ENCODE data around the gene CYB5D1. TPM values are rescaled to one million over a fixed set of nuclear protein-coding genes. Genes with fewer than 3 reads are reported as not detected.
A peak's percentile ranks its signal among the peaks of the same experiment; 100 is the strongest.
"Not testable (repeated sequence)": the region's sequence is repeated elsewhere in the genome, so short reads cannot be mapped to it uniquely, and the experiment has no call there.

The CYB5D1 gene
- total and polyA plus RNA-seq, 7 experiments from 2014 or later, result 7.5 to 14.2 (median 9.0) TPM

DNA sequence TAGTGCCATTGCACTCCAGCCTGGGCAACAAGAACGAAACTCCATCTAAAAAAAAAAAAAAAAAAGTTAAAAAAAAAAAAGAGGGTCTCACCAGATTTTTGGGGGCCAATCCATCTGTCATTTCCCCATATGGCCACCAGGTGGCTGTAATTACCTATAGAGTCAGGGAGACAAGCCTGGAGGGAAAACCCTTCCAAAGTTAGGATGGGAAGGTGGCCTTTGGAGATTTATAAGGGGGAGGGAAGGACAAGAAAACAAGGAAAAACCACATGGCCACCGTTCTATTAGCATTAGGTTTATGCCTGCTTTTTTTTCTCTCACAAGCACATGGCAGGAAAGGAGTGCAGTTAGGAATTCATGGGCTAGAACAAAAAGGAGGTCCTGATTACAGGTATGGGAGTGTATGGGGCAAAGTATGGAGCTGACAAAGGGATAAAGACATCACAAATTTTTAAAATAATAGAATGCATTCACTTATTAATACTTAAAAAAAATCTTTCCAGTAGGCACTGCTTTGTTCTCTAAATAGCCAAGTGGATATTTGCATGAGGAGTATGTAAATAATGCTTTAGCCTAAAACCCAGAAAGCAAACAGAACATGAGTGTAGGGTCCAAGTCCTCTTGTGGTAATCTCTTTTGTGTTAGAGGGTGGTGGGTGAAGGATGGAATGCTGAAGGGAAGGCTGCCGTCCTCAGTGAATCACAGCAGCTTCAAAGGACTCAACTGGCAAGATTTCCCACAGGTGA lies 5.1 kb downstream of the CYB5D1 start:
- Mint-ChIP-seq H3K4me3 (no peak overlapping the region), H3K27me3 (no peaks in the 10 kb centered on the region)
- POLR2A ChIA-PET, result interaction anchor here (0.6 to 1.9 kb wide), 8 partner anchors 13 to 126 kb away, joined by 3 to 11 read pairs (median 4); partner anchors contain the start of genes CNTROB, RNF227 and TRAPPC1

GRCh38 chr17:7864384-7864783 lies 6.6 kb downstream of the CYB5D1 start:
- H3K36me3 ChIP-seq (ENCODE audit: control insufficient read depth in 2 of 3, insufficient read depth in 3 of 3, low read length in 3 of 3); H3K9me3 ChIP-seq (ENCODE audit: control insufficient read depth in 2 of 3, low read length in 3 of 3); H3K4me3 ChIP-seq (ENCODE audit: low read length); ATAC-seq; H3K4me3 Mint-ChIP-seq; H3K9me3 Mint-ChIP-seq; DNase-seq; H3K27ac Mint-ChIP-seq; H3K27me3 ChIP-seq (ENCODE audit: control insufficient read depth in 2 of 2, insufficient read depth in 2 of 2, low read length in 2 of 2); H3K27ac ChIP-seq (ENCODE audit: low read depth, low read length); H3K27me3 Mint-ChIP-seq: not testable (repeated sequence)
- H3K4me1 Mint-ChIP-seq, result peaks cover 28 to 45% (median 38%) of the 10 kb centered on the region in 7 donors
- intact Hi-C loops (cut with micrococcal nuclease), result loop anchor here (5.0 kb wide), 2 partner anchors 178 to 193 kb away; no protein-coding TSS in a partner anchor
- peaks cover 16 to 23% of the 10 kb centered on the region in 2 donors for H3K4me1 ChIP-seq (ENCODE audit: control insufficient read depth in 2 of 2, insufficient read depth in 2 of 2, low read length in 2 of 2)
- ChIA-PET POLR2A (interaction anchor here (1.3 to 1.9 kb wide), 5 partner anchors 18 to 124 kb away, joined by 3 to 5 read pairs (median 3); no protein-coding TSS in a partner anchor), CTCF (interaction anchor here (0.9 to 9.1 kb wide), 13 partner anchors 9 to 123 kb away, joined by 3 to 133 read pairs (median 5); no protein-coding TSS in a partner anchor)
- peaks cover 0 to 20% (median 3%) of the 10 kb centered on the region in 5 donors for H3K36me3 Mint-ChIP-seq

More for the DNA sequence above, 5.1 kb downstream of the CYB5D1 start:
- CTCF ChIA-PET, result interaction anchor here (0.6 to 9.1 kb wide), 26 partner anchors 9 to 130 kb away, joined by 3 to 133 read pairs (median 4); partner anchors contain the start of gene CHD3
- Histone ChIP-seq H3K27me3 (ENCODE audit: control insufficient read depth in 2 of 2, insufficient read depth in 2 of 2, low read length in 2 of 2) (no peaks in the 10 kb centered on the region), H3K4me1 (ENCODE audit: control insufficient read depth in 2 of 2, insufficient read depth in 2 of 2, low read length in 2 of 2) (peaks cover 17 to 19% of the 10 kb centered on the region in 2 donors), H3K27ac (ENCODE audit: low read depth, low read length) (no peak overlapping the region), H3K9me3 (ENCODE audit: control insufficient read depth in 2 of 3, low read length in 3 of 3) (no peaks in the 10 kb centered on the region), H3K4me3 (ENCODE audit: low read length) (no peak overlapping the region), H3K36me3 (ENCODE audit: control insufficient read depth in 2 of 3, insufficient read depth in 3 of 3, low read length in 3 of 3) (no peaks in the 10 kb centered on the region)
- Mint-ChIP-seq H3K9me3 (no peaks in the 10 kb centered on the region), H3K4me1 (peaks cover 16 to 32% (median 27%) of the 10 kb centered on the region in 7 donors), H3K36me3 (peaks cover 0 to 18% (median 3%) of the 10 kb centered on the region in 5 donors), H3K27ac (peak overlapping the region in 1 of 9 donors; percentile 60)
- ATAC-seq (no peak), DNase-seq (peak in 3 of 9 donors; percentile 48 to 53 (median 49))
- intact Hi-C loops (cut with micrococcal nuclease), result loop anchor here (1.0 to 5.0 kb wide), 8 partner anchors 24 to 194 kb away; no protein-coding TSS in a partner anchor

DNA sequence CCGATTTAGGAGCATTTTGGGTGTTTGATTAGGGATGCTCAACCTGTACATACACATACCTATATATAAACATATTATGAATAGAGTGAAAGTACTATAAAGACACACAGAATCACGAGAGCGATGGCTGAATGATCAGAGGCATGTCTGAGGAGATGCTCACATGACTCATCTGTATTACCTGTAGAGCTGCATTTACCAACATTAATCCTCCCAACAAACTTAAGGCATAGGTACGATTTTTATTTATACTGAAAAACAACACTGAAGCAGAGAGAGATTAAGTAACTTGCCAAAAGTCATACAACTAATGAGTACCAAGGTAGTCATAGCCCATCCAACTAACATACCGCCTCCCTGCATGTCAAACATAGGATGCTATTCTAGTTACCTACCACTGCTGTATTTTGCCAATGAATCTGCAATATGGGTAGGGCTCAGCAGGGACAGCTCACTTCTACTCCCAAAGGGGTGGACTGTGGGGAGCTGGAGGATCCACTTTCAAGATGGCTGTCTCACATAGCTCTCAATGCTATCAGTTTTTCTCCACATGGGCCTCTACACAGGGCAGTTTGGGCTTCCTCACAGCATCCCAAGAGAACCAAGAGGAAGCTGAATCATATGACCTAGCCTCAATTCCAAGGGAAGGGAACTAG lies 7.3 kb downstream of the CYB5D1 start:
- ATAC-seq, result no peak

GRCh38 chr17:7867881-7868329 lies 10.1 kb downstream of the CYB5D1 start:
- peak; percentile 79 for ATAC-seq
- peaks cover 16 to 20% of the 10 kb centered on the region in 2 donors for H3K4me1 ChIP-seq (ENCODE audit: control insufficient read depth in 2 of 2, insufficient read depth in 2 of 2, low read length in 2 of 2)
- H3K9me3 Mint-ChIP-seq, result no peaks in the 10 kb centered on the region
- H3K9me3 ChIP-seq (ENCODE audit: control insufficient read depth in 2 of 3, low read length in 3 of 3), result no peaks in the 10 kb centered on the region
- peak overlapping the region; percentile 2 for H3K4me3 ChIP-seq (ENCODE audit: low read length)
- CTCF ChIA-PET, result interaction anchor here (1.0 to 3.1 kb wide), 3 partner anchors 33 to 122 kb away, joined by 4 to 19 read pairs (median 4); no protein-coding TSS in a partner anchor
- peak overlapping the region; percentile 49 for H3K27ac ChIP-seq (ENCODE audit: low read depth, low read length)
- H3K36me3 Mint-ChIP-seq, result peaks cover 3 to 20% (median 12%) of the 10 kb centered on the region in 5 donors
- no peak for DNase-seq
- no peaks in the 10 kb centered on the region for H3K36me3 ChIP-seq (ENCODE audit: control insufficient read depth in 2 of 3, insufficient read depth in 3 of 3, low read length in 3 of 3)
- H3K27me3 ChIP-seq (ENCODE audit: control insufficient read depth in 2 of 2, insufficient read depth in 2 of 2, low read length in 2 of 2), result no peaks in the 10 kb centered on the region
- no peaks in the 10 kb centered on the region for H3K27me3 Mint-ChIP-seq
- peak overlapping the region; percentile 53 to 92 (median 87) for H3K27ac Mint-ChIP-seq
- intact Hi-C loops (cut with micrococcal nuclease), result no loop called here
- POLR2A ChIA-PET, result interaction anchor here (0.8 to 2.8 kb wide), 5 partner anchors 9 to 48 kb away, joined by 3 to 12 read pairs (median 10); partner anchors contain the start of gene RNF227
- H3K4me1 Mint-ChIP-seq, result peaks cover 23 to 46% (median 43%) of the 10 kb centered on the region in 7 donors
- H3K4me3 Mint-ChIP-seq, result peak overlapping the region; percentile 46 to 83 (median 70)

More for the DNA sequence above, 7.3 kb downstream of the CYB5D1 start:
- H3K27me3 Mint-ChIP-seq, result no peaks in the 10 kb centered on the region
- intact Hi-C loops (cut with micrococcal nuclease), result loop anchor here (5.0 kb wide), 2 partner anchors 177 to 192 kb away; no protein-coding TSS in a partner anchor
- peaks cover 16 to 23% of the 10 kb centered on the region in 2 donors for H3K4me1 ChIP-seq (ENCODE audit: control insufficient read depth in 2 of 2, insufficient read depth in 2 of 2, low read length in 2 of 2)
- H3K27ac ChIP-seq (ENCODE audit: low read depth, low read length), result no peak overlapping the region
- DNase-seq, result no peak
- no peaks in the 10 kb centered on the region for H3K9me3 ChIP-seq (ENCODE audit: control insufficient read depth in 2 of 3, low read length in 3 of 3)
- no peaks in the 10 kb centered on the region for H3K9me3 Mint-ChIP-seq
- no peak overlapping the region for H3K4me3 Mint-ChIP-seq
- no peak overlapping the region for H3K27ac Mint-ChIP-seq
- POLR2A ChIA-PET, result interaction anchor here (0.6 to 1.9 kb wide), 7 partner anchors 12 to 125 kb away, joined by 3 to 5 read pairs (median 3); no protein-coding TSS in a partner anchor
- peaks cover 30 to 47% (median 38%) of the 10 kb centered on the region in 7 donors for H3K4me1 Mint-ChIP-seq
- H3K27me3 ChIP-seq (ENCODE audit: control insufficient read depth in 2 of 2, insufficient read depth in 2 of 2, low read length in 2 of 2), result no peaks in the 10 kb centered on the region
- no peaks in the 10 kb centered on the region for H3K36me3 ChIP-seq (ENCODE audit: control insufficient read depth in 2 of 3, insufficient read depth in 3 of 3, low read length in 3 of 3)
- peaks cover 0 to 20% (median 0%) of the 10 kb centered on the region in 5 donors for H3K36me3 Mint-ChIP-seq
- no peak overlapping the region for H3K4me3 ChIP-seq (ENCODE audit: low read length)
- CTCF ChIA-PET, result interaction anchor here (0.5 to 9.1 kb wide), 7 partner anchors 30 to 192 kb away, joined by 3 to 133 read pairs (median 5); no protein-coding TSS in a partner anchor

GRCh38 chr17:7873051-7873450 lies 15.2 kb downstream of the CYB5D1 start:
- ATAC-seq, result no peak
- H3K4me3 Mint-ChIP-seq, result no peak overlapping the region
- DNase-seq, result no peak
- intact Hi-C loops (cut with micrococcal nuclease), result no loop called here
- peaks cover 9 to 12% of the 10 kb centered on the region in 2 donors for H3K4me1 ChIP-seq (ENCODE audit: control insufficient read depth in 2 of 2, insufficient read depth in 2 of 2, low read length in 2 of 2)
- no peaks in the 10 kb centered on the region for H3K27me3 ChIP-seq (ENCODE audit: control insufficient read depth in 2 of 2, insufficient read depth in 2 of 2, low read length in 2 of 2)
- no peaks in the 10 kb centered on the region for H3K9me3 Mint-ChIP-seq
- no peak overlapping the region for H3K4me3 ChIP-seq (ENCODE audit: low read length)
- POLR2A ChIA-PET, result interaction anchor here (0.6 to 1.6 kb wide), 3 partner anchors 14 to 28 kb away, joined by 3 read pairs; partner anchors contain the start of gene NAA38
- CTCF ChIA-PET, result interaction anchor here (1.6 kb wide), 1 partner anchor 10 kb away, joined by 6 read pairs; no protein-coding TSS in a partner anchor
- peaks cover 11 to 35% (median 23%) of the 10 kb centered on the region in 5 donors for H3K36me3 Mint-ChIP-seq
- H3K9me3 ChIP-seq (ENCODE audit: control insufficient read depth in 2 of 3, low read length in 3 of 3), result no peaks in the 10 kb centered on the region
- H3K36me3 ChIP-seq (ENCODE audit: control insufficient read depth in 2 of 3, insufficient read depth in 3 of 3, low read length in 3 of 3), result peaks cover 0 to 10% (median 0%) of the 10 kb centered on the region in 3 experiments
- H3K27ac Mint-ChIP-seq, result peak overlapping the region in 2 of 9 donors; percentile 12 to 13
- H3K27ac ChIP-seq (ENCODE audit: low read depth, low read length), result no peak overlapping the region
- peaks cover 16 to 62% (median 47%) of the 10 kb centered on the region in 7 donors for H3K4me1 Mint-ChIP-seq
- no peaks in the 10 kb centered on the region for H3K27me3 Mint-ChIP-seq
